GM12873 (cell line): ENCODE measurements around the gene ARMC2.

Experiments
- CTCF ChIP-seq: IDR thresholded peaks from 2 replicates; pipeline ENCODE4 v1.5.1; 2012; ENCODE audit warnings: low read depth, mild to moderate bottlenecking, moderate library complexity, low read length, control low read depth; ENCODE audit not compliant: insufficient read depth; ENCODE audit errors: missing control alignments

ARMC2 gene

GRCh38 chr6:108884211-108885059 is 36.2 kb downstream of the ARMC2 start:
- no peak for TF ChIP-seq CTCF

GRCh38 chr6:108888052-108888451 is 39.8 kb downstream of the ARMC2 start:
- no peak for TF ChIP-seq CTCF

GRCh38 chr6:108888745-108889144 is 40.5 kb downstream of the ARMC2 start:
- no peak for TF ChIP-seq CTCF

- no peak for TF ChIP-seq CTCF
Measured at GRCh38 chr6:108895571-108895970, 47.3 kb downstream of the ARMC2 start.

- TF ChIP-seq CTCF: no peak
Measured at GRCh38 chr6:108896111-108896661, 48.0 kb downstream of the ARMC2 start.

- TF ChIP-seq CTCF: no peak
Measured at GRCh38 chr6:108897371-108897770, 49.1 kb downstream of the ARMC2 start.

GRCh38 chr6:108902382-108902792 is 54.2 kb downstream of the ARMC2 start:
- no peak for TF ChIP-seq CTCF
